HG02588 (cell line): Measurements from ENCODE around the gene UNC5A.

Experiments
- ATAC-seq: cut with Tn5 transposase; IDR thresholded peaks from one replicate; pipeline ENCODE4 v1.9.1; 2021; ENCODE audit warnings: mild to moderate bottlenecking, moderate library complexity; ENCODE audit not compliant: unreplicated experiment

UNC5A gene

DNA sequence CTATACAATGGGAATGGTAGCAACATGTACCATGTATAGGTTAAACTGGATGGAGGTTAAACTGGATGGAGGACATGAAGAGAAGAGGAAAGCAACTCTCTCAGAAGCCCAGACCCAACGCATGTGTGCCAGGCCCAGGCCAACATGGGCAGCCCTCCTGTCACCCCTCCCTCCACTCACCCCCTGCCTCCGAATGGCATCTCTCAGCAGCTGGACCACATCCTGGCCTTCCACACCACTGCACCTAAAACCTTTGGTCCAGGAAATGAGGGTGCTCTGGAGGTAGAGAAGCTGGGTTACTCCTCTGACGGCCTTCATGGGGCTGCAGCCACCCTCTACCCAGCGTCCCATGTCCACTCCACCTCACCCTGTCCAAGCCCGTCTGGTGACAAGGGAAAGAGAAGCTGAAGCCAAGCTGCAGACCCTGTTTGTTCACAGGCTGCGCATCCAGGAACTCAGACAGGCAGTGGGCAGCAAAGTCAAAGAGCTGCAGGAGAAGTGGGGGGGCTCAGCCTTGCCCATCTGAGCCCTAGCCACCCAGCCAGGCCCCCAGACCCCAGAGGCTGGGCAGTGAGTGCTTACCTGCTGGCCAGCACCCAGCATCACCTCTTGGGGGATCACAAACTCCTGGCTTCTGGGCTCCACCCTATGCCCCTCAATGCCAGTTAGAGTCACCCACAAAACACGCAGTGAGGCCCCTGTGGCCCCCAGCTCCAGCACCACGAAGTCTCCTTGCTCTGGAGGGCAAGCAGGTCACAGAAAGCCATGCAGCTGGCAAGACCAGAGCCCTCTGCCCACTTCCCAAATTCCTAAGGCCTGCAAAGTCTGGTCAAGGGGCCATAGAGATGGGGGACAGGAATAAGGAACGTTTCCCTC lies 80.3 kb downstream of the UNC5A start:
- no peak for ATAC-seq

DNA sequence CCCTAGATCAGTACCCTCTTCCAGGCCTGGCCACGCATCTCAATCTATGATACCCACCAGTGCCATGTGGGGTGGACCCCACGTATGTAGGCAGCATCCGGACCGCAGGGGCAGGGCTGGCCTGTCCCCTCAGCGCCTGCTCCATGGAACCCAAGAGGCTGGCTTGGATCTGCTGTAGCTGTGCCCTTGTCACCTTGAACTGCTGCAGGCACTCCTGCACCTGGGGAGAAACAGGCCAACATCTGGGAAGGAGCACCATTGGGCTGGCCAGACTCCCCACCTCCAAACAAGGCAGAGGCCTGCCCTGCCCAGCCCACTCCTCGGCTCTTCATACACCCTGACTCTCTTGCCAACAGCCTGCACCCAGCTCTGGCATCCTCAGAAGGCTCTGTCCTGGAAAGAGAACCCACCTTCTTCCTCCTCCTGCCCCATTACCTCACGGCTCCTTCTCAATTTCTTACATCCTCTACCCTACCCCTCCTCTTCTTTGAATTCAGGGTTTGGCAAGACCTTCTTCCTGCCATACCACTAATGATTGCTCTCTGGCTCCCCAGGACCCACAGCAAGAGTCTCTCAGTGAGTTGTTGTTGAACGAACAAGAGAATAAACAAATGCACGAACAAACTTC lies 81.1 kb downstream of the UNC5A start:
- no peak for ATAC-seq

DNA sequence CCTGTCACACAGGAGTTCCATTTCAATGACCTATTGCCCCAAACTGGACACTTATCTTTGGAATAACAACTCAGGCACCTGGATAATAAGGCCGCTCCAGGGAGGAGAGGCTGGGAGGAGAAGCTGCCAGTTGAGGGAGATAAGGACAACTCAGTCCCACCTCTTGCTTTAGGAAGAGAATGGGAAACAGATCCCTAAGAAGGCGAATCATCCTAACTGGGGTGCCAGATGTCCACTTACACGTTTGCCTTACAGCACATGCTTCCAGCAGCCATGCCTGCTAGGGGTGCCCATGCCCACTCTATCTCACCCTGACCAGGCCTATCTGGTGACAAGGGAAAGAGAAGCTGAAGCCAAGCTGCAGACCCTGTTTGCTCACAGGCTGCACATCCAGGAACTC lies 82.3 kb downstream of the UNC5A start:
- no peak for ATAC-seq

DNA sequence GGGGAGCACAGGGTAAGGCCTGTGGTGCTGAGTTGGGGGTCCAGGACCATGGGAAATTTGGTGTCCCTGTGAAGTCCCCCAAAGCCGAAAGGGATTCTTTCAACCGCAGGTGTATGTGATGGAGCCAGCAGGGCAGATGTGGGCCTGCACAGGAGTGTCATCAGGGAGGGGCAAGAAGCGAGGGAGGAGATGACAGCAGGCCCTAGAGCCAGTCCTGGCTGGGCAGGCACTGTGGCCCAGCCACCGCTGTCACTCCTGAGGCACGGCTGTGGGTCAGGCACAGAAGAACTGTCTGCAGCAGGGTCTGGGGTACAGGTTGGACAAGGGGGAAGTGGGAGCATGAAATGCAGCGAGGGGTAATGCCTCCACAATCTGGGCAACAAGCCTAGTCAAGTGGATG lies 83.9 kb downstream of the UNC5A start:
- no peak for ATAC-seq

DNA sequence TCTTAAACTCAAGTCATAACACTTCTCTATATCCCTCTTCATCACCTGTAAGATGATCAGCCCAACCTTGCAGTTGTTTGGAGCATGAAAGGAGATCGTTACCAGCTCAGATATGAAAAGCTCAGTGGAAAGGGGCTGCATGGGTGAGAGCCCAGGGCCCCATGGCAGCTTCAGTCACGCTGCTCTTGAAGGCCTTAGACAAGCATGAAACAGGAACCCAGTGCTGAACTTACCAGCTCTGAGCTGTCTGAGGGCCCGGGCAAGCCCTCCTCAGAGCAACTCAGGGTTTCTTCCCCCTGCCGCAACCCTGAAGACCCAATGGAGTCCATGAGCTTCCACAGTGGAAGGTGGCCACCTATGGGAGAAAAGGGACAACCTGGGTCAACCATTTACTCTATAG lies 85.5 kb downstream of the UNC5A start:
- ATAC-seq: no peak

DNA sequence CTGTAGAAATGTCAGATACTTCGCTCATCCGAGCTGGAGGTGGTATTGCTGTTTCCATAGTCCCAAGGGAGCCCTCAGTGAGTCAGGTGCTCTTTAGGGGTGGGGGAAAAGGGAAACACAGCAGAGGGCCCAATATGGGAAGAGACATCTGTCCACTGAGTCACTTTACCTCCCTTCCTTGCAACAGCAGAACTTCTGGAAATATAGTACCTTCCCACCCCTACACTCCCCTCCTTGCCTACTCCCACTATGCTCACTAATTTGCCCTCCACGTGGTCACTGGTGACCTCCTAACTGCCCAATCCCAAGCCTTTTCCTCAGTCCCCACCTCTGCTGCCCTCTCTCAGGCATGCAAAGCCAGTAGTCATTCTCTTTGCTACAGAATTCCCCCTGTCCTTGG lies 86.9 kb downstream of the UNC5A start:
- no peak for ATAC-seq

DNA sequence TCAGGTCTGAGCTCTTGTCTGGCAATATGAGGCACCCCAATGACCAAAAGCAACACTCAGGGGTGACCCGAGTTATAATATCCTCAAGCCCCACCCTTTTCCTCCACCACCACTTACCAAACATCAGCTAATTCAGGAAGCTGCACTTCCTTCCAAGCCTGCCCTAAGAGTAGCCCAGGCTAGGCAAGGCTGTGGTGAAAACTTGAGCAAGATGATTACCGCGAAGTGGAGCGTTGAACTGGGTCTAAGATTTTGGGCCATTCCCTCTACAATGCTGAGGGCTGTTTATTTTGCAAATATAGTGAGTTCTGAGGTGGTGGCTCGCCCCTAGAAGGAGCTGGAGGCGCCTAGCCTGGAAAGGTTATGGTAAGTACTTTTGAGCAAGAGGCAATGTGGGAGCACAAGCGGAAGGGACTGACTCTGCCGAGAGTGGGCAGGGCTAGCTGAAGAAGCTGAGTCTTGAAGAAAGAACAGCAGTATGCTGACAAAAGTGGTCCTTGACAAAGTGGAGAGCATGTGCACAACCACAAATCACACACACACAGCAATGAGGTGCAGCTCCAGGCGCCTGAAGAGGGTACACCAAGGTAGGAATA lies 89.0 kb downstream of the UNC5A start, which contains the start of gene HK3:
HK3 (minus strand) TSS at position 51 of the 596 bp plus-strand sequence. CDS start 3,187 bp downstream, outside the sequence.
- ATAC-seq: no peak

DNA sequence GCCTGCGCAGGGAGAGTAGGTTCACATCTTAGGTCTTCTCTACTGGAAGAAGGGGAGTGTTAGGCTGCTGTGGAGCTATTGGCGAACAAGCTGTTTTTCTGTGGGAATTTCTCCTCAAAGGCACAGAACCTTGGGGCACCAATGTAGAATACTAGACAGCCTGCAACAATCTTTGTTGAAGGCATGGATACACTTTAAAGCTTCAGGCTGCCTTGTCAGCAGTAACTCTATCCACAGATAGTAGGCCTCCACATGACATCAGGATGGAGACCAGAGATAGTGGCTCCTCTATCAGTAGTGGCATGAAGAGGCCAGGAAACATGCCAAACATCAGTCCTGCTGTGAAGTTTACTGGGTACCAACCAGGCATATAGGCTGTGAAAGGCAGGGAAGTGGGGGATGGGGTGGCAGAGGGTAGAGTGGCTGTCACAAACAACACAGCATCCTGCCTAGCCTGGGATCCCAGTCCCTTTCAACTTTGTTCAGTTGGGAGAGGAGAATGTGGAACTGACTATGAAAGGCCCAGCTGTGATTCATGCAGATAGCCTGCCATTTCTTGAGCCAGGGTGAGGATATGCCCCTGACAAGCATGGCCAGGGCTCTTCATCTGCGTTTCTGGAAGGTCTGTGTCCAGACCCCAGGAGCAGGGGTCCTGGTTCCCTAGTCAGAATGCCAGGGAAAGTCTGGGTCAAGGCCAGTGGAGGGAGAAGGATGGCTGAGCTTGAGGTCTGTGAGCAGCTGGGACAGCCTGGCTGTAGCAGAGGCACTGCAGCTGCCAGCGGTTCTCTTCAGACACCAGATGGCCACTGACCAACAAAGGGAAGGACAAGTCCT lies 89.8 kb downstream of the UNC5A start:
- ATAC-seq: no peak

DNA sequence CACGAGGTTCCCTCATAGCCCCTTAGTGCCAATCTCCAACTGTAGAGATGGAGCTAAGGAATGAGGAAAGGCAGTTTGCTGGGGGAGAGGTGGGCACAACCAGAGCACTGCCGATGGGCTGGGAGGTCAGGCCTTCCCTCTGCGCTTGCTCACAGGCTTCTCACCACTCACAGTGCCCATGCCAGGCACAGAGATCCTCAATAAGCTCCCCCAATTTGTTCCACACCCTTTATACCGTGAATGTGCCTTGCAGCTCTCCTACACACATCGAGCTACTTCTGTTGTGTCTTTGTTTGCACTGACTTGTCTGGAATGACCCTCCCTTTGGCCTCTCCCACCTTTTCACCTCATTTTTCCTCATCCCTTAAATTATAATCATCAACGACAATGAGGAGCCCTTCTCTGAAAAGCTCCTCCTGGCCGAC lies 90.4 kb downstream of the UNC5A start:
- no peak for ATAC-seq

DNA sequence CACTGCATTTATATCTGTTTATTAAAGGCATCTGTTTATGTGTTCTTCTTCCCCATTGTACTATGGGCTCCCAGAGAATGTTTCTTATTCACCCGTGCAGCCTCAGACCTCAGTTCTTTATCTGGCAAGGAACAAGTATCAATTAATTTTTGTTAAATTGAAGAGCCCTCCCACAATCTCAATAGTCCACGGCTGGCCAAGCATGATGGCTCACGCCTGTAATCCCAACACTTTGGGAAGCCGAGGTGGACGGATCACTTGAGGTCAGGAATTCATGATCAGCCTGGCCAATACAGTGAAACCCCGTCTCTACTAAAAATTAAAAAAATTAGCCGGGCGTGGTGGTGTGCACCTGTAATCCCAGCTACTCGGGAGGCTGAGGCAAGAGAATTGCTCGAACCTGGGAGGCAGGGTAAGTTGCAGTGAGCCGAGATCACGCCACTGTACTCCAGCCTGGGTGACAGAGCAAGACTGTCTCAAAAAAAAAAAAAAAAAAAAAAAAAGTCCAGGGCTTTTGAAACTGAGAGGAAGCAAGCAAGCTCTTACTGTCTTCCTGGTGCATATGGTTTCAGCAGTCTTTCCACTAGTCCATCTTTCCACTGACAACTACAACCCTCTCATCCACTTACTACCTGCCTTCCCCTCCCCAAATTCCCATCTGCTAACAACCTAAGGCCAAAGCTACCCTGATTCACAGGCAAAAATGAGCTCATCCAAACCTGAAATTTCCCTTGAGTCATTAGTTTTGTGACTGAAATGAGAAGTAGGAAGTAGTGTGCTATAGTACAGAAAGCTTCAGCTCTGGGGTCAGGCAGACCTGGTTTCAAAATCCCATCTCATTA lies 91.1 kb downstream of the UNC5A start:
- no peak for ATAC-seq

DNA sequence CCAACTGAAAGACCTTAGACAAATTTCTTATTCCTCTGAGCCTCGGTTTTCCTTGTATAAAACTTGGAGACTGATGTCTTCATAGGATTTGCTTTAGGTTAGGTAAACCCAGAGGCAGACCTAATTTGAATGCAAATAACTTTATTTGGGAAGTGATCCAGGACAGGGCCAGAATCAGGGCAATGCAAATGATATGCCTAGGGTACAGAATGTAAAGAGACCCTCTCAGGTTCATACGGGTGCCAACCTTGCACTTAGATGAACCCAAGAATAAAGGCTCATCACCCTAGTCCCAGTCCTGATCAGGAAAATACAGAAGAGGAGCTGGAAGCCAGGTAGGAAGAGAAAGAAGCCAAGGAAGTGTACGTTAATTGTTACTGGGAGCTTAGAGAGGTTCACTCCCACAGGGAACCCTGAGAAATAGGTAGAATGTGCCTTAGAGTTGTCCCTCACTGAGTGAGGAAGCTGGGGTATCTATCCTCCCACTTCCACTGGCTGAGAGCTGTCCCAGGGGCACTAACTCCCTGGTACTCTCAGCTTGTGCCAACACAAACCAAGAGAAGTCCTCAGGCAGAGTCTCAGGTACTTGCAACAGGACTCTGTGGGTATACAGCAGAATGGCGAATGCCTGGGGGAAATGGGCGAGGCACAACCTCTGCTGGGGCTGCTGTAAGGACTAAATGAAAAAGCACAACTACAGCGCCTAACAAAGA lies 91.9 kb downstream of the UNC5A start:
- no peak for ATAC-seq

DNA sequence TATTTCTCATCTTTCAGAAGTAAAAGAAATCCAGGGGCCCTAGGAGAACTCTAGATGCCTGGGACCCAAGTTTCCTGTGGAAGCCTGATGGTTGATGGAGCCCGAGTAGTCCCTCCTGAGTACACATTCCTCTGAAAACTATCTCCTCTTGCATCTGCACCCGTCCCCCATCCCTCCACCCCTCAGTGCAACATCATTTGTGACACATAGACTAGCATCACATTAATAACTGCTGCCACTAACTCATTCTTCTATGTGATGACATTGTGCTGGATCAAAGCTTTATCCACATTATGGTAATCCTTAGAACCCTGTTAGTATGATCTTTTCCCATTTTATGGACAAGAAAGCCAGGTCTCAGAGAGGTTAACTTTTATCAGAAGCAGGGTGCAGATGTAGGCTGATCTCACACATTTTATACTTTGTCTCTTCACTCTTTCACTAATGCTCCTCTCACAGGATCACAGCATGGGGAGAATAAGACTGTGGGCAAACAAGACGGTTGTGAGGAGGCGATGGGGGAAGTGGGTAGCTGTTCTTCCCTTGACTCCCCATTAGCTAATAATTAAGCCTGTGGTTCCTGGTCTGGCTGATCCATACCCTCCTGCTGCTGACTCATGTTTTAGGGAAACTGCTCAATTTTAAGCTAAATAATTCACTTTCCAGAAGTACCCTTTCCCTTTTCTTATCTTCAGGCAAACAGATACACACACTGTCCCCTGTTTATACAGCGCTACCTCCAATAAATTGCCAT lies 92.7 kb downstream of the UNC5A start:
- ATAC-seq: no peak

DNA sequence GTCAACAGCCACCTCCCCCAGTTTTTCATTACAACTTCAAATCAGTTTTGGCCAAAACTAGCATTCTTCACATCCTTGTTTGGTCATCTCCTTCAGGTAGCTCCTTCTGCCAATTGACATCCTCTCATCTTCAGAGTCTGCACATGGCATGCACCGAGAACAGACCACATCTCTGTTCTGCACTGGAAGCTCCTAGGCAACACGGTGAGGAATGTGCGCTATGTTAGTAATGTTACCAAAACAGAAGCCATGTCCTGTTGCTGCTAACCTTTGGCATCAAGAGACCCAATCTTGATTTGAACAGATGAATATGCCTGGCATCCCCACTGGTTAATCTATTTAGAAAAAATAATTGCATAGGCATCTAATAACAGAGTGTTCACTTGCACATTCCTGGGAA lies 93.9 kb downstream of the UNC5A start:
- ATAC-seq: no peak

DNA sequence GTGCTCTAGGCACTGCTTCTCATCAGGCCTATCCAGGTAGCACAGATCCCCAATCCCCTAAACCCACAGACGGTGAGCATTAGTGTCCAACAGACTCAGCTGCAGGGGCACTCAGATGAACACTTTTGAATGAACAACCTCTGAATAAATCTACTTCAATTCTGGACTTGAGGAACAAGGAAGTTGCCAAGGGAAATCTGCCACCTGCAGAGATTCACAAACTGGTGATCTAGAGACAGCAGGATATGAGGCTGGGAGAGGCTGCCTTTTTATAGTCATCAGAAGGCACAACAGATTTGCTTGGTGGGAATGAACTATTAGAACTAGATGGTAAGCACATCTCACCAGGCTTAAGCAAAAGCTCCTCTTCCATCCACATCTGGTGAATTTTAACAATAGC lies 95.8 kb downstream of the UNC5A start:
- ATAC-seq: no peak

DNA sequence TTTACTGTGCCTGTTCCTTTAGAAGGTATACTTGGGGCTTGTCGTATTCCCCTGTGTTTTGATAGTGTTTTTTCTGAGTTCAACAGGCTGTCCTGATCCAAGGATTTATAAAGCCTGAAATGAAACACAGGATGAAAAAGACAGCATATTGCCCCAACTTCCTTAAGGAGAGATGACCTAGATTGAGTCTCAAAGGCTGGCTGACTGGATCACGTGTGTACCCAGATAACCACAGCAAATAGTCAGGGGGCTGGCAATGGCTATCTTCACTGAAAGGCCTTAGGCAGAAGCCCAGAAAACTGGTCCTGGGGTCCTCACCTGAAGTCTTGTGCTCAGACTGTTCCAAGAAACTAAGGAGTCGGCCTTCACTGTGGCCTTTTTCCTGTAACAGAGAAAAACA lies 96.4 kb downstream of the UNC5A start:
- ATAC-seq: no peak

DNA sequence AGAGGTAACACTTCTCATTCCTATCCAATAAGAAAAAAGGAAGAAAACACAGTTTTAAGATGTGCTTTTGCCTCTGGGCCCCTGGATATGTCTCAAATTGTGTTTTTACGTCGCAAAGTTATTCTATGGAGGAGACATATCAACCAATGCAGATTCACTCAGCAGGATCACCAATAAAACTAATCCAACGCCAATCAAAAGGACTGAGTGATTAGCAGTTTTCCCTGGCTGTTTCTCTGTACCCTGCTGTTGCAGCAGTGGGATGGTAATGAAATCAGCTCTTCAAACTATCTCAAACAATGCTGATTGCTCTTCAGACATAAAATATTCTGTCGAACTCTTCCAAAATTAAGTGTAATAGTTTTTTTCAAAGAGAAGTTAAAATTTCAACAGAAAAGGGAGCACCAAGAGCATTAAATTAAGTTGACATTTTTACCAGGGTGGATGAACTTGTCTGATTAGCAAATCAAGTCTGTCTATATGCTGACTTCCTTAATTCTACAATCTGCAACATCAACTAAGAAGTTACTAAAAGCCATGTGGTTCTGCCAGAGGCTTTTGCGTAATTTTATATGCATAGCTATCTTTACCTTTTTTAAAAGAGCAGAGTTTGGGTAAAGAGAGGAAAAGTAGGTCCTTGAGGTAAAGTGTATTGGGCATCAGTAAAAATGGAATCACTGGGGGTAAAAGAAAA lies 98.5 kb downstream of the UNC5A start:
- no peak for ATAC-seq

DNA sequence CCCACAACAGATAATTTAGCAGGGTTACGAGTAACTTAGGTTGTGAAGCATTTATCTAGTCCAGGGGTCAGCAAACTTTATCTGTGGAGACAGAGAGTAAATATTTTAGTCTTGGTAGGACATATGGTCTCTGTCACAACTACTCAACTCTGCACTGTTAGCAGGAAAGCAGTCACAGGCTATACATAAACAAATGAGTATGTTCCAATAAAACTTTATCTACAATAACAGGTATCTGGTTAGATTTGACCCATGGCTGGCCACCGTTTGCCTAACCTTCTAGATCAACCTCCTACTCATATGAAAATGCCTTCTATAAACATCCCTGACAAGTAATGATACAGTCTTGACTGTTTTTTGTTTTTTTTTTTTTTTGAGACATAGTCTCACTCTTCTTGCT lies 101.8 kb downstream of the UNC5A start:
- ATAC-seq: no peak

DNA sequence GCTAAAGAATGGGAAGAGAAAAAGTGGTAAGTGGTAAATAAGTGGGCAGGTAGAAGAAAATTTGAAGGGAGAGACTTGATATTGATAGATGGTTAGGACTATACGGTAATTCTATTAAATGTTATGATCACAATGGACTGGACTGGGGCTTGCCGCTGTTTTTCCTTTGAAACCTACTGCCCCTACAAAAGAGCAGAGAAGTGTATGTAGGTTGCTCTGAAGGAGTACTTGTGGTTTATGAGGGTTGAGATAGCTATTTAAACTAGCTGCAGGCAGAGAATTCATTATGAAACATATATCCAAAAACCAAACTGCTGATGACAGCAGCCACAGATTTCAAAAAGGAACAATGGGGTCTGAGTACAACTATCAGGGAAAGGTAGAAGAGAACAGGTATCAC lies 105.5 kb downstream of the UNC5A start:
- ATAC-seq: no peak
